ENCODE measurements around the gene DACH1. TPM values are rescaled to one million over a fixed set of nuclear protein-coding genes. Genes with fewer than 3 reads are reported as not detected.

Gene DACH1
- total and polyA plus RNA-seq, 2 donors: 2.5 to 2.7 TPM

- H3K9me3 ChIP-seq (ENCODE audit: control insufficient read depth in 2 of 2, insufficient read depth in 1 of 2, low read length in 1 of 2): peaks cover 0 to 3% of the 10 kb centered on the region in 2 donors
- no peak overlapping the region for H3K27ac ChIP-seq (ENCODE audit: low read depth in 1 of 2, low read length in 1 of 2)
- H3K4me1 ChIP-seq (ENCODE audit: control insufficient read depth in 2 of 2, insufficient read depth in 2 of 2, low read length in 2 of 2): peaks cover 5 to 14% of the 10 kb centered on the region in 2 donors
- peaks cover 4 to 24% of the 10 kb centered on the region in 2 donors for H3K27me3 ChIP-seq (ENCODE audit: control insufficient read depth in 2 of 2, insufficient read depth in 1 of 2, low read length in 1 of 2)
- no peak for DNase-seq (ENCODE audit: low read depth in 6 of 9, low spot score in 9 of 9)
- no peak overlapping the region for H3K4me3 ChIP-seq (ENCODE audit: low read length in 2 of 2)
- no peaks in the 10 kb centered on the region for H3K36me3 ChIP-seq (ENCODE audit: control insufficient read depth in 2 of 2, insufficient read depth in 2 of 2, low read length in 1 of 2)
- 58% methylated on average over 2 of the region's 2 CpGs for WGBS
Observed at GRCh38 chr13:71861769-71862458, 5.1 kb downstream of the DACH1 start.

GRCh38 chr13:71860547-71861138 lies 6.4 kb downstream of the DACH1 start:
- DNase-seq (ENCODE audit: low read depth in 6 of 9, low spot score in 9 of 9): no peak
- H3K4me1 ChIP-seq (ENCODE audit: control insufficient read depth in 2 of 2, insufficient read depth in 2 of 2, low read length in 2 of 2): peaks cover 4 to 14% of the 10 kb centered on the region in 2 donors
- no peak overlapping the region for H3K4me3 ChIP-seq (ENCODE audit: low read length in 2 of 2)
- H3K9me3 ChIP-seq (ENCODE audit: control insufficient read depth in 2 of 2, insufficient read depth in 1 of 2, low read length in 1 of 2): peaks cover 0 to 3% of the 10 kb centered on the region in 2 donors
- peaks cover 4 to 16% of the 10 kb centered on the region in 2 donors for H3K27me3 ChIP-seq (ENCODE audit: control insufficient read depth in 2 of 2, insufficient read depth in 1 of 2, low read length in 1 of 2)
- no peak overlapping the region for H3K27ac ChIP-seq (ENCODE audit: low read depth in 1 of 2, low read length in 1 of 2)
- no peaks in the 10 kb centered on the region for H3K36me3 ChIP-seq (ENCODE audit: control insufficient read depth in 2 of 2, insufficient read depth in 2 of 2, low read length in 1 of 2)
- 66% methylated on average over 3 of the region's 3 CpGs for WGBS

- no peak overlapping the region for H3K4me3 ChIP-seq (ENCODE audit: low read length in 2 of 2)
- DNase-seq (ENCODE audit: low read depth in 6 of 9, low spot score in 9 of 9): no peak
- H3K27ac ChIP-seq (ENCODE audit: low read depth in 1 of 2, low read length in 1 of 2): no peak overlapping the region
- no peaks in the 10 kb centered on the region for H3K36me3 ChIP-seq (ENCODE audit: control insufficient read depth in 2 of 2, insufficient read depth in 2 of 2, low read length in 1 of 2)
- no peaks in the 10 kb centered on the region for H3K27me3 ChIP-seq (ENCODE audit: control insufficient read depth in 2 of 2, insufficient read depth in 1 of 2, low read length in 1 of 2)
- H3K9me3 ChIP-seq (ENCODE audit: control insufficient read depth in 2 of 2, insufficient read depth in 1 of 2, low read length in 1 of 2): no peaks in the 10 kb centered on the region
- 89% methylated on average over 1 of the region's 1 CpG for WGBS
- H3K4me1 ChIP-seq (ENCODE audit: control insufficient read depth in 2 of 2, insufficient read depth in 2 of 2, low read length in 2 of 2): no peaks in the 10 kb centered on the region
Observed at GRCh38 chr13:71858647-71859046, 8.4 kb downstream of the DACH1 start.

- Histone ChIP-seq H3K9me3 (ENCODE audit: control insufficient read depth in 2 of 2, insufficient read depth in 1 of 2, low read length in 1 of 2) (no peaks in the 10 kb centered on the region), H3K36me3 (ENCODE audit: control insufficient read depth in 2 of 2, insufficient read depth in 2 of 2, low read length in 1 of 2) (no peaks in the 10 kb centered on the region), H3K4me1 (ENCODE audit: control insufficient read depth in 2 of 2, insufficient read depth in 2 of 2, low read length in 2 of 2) (no peaks in the 10 kb centered on the region), H3K27ac (ENCODE audit: low read depth in 1 of 2, low read length in 1 of 2) (no peak overlapping the region), H3K4me3 (ENCODE audit: low read length in 2 of 2) (no peak overlapping the region), H3K27me3 (ENCODE audit: control insufficient read depth in 2 of 2, insufficient read depth in 1 of 2, low read length in 1 of 2) (no peaks in the 10 kb centered on the region)
- 97% methylated on average over 4 of the region's 4 CpGs for WGBS
- no peak for DNase-seq (ENCODE audit: low read depth in 6 of 9, low spot score in 9 of 9)
Observed at GRCh38 chr13:71856548-71857043, 10.4 kb downstream of the DACH1 start.

- Histone ChIP-seq H3K4me3 (ENCODE audit: low read length in 2 of 2) (no peak overlapping the region), H3K9me3 (ENCODE audit: control insufficient read depth in 2 of 2, insufficient read depth in 1 of 2, low read length in 1 of 2) (no peaks in the 10 kb centered on the region), H3K27me3 (ENCODE audit: control insufficient read depth in 2 of 2, insufficient read depth in 1 of 2, low read length in 1 of 2) (no peaks in the 10 kb centered on the region), H3K36me3 (ENCODE audit: control insufficient read depth in 2 of 2, insufficient read depth in 2 of 2, low read length in 1 of 2) (no peaks in the 10 kb centered on the region), H3K27ac (ENCODE audit: low read depth in 1 of 2, low read length in 1 of 2) (no peak overlapping the region), H3K4me1 (ENCODE audit: control insufficient read depth in 2 of 2, insufficient read depth in 2 of 2, low read length in 2 of 2) (no peaks in the 10 kb centered on the region)
- no peak for DNase-seq (ENCODE audit: low read depth in 6 of 9, low spot score in 9 of 9)
- WGBS: 88% methylated on average over 1 of the region's 1 CpG
Observed at GRCh38 chr13:71854401-71854800, 12.6 kb downstream of the DACH1 start.

GRCh38 chr13:71853725-71854124 lies 13.3 kb downstream of the DACH1 start:
- Histone ChIP-seq H3K36me3 (ENCODE audit: control insufficient read depth in 2 of 2, insufficient read depth in 2 of 2, low read length in 1 of 2) (no peaks in the 10 kb centered on the region), H3K4me3 (ENCODE audit: low read length in 2 of 2) (no peak overlapping the region), H3K27me3 (ENCODE audit: control insufficient read depth in 2 of 2, insufficient read depth in 1 of 2, low read length in 1 of 2) (no peaks in the 10 kb centered on the region), H3K9me3 (ENCODE audit: control insufficient read depth in 2 of 2, insufficient read depth in 1 of 2, low read length in 1 of 2) (no peaks in the 10 kb centered on the region), H3K4me1 (ENCODE audit: control insufficient read depth in 2 of 2, insufficient read depth in 2 of 2, low read length in 2 of 2) (no peaks in the 10 kb centered on the region), H3K27ac (ENCODE audit: low read depth in 1 of 2, low read length in 1 of 2) (no peak overlapping the region)
- WGBS: 98% methylated on average over 3 of the region's 3 CpGs
- no peak for DNase-seq (ENCODE audit: low read depth in 6 of 9, low spot score in 9 of 9)

GRCh38 chr13:71852736-71853135 lies 14.3 kb downstream of the DACH1 start:
- H3K9me3 ChIP-seq (ENCODE audit: control insufficient read depth in 2 of 2, insufficient read depth in 1 of 2, low read length in 1 of 2): no peaks in the 10 kb centered on the region
- no peaks in the 10 kb centered on the region for H3K4me1 ChIP-seq (ENCODE audit: control insufficient read depth in 2 of 2, insufficient read depth in 2 of 2, low read length in 2 of 2)
- WGBS: 96% methylated on average over 2 of the region's 2 CpGs
- no peaks in the 10 kb centered on the region for H3K27me3 ChIP-seq (ENCODE audit: control insufficient read depth in 2 of 2, insufficient read depth in 1 of 2, low read length in 1 of 2)
- DNase-seq (ENCODE audit: low read depth in 6 of 9, low spot score in 9 of 9): no peak
- H3K27ac ChIP-seq (ENCODE audit: low read depth in 1 of 2, low read length in 1 of 2): no peak overlapping the region
- no peaks in the 10 kb centered on the region for H3K36me3 ChIP-seq (ENCODE audit: control insufficient read depth in 2 of 2, insufficient read depth in 2 of 2, low read length in 1 of 2)
- no peak overlapping the region for H3K4me3 ChIP-seq (ENCODE audit: low read length in 2 of 2)

- Histone ChIP-seq H3K4me1 (ENCODE audit: control insufficient read depth in 2 of 2, insufficient read depth in 2 of 2, low read length in 2 of 2) (no peaks in the 10 kb centered on the region), H3K9me3 (ENCODE audit: control insufficient read depth in 2 of 2, insufficient read depth in 1 of 2, low read length in 1 of 2) (no peaks in the 10 kb centered on the region), H3K36me3 (ENCODE audit: control insufficient read depth in 2 of 2, insufficient read depth in 2 of 2, low read length in 1 of 2) (no peaks in the 10 kb centered on the region), H3K27ac (ENCODE audit: low read depth in 1 of 2, low read length in 1 of 2) (no peak overlapping the region), H3K27me3 (ENCODE audit: control insufficient read depth in 2 of 2, insufficient read depth in 1 of 2, low read length in 1 of 2) (no peaks in the 10 kb centered on the region), H3K4me3 (ENCODE audit: low read length in 2 of 2) (no peak overlapping the region)
- no peak for DNase-seq (ENCODE audit: low read depth in 6 of 9, low spot score in 9 of 9)
- WGBS: 97% methylated on average over 9 of the region's 9 CpGs
Observed at GRCh38 chr13:71851498-71852409, 15.2 kb downstream of the DACH1 start.

- Histone ChIP-seq H3K27ac (ENCODE audit: low read depth in 1 of 2, low read length in 1 of 2) (no peak overlapping the region), H3K9me3 (ENCODE audit: control insufficient read depth in 2 of 2, insufficient read depth in 1 of 2, low read length in 1 of 2) (peaks cover 0 to 3% of the 10 kb centered on the region in 2 donors), H3K36me3 (ENCODE audit: control insufficient read depth in 2 of 2, insufficient read depth in 2 of 2, low read length in 1 of 2) (no peaks in the 10 kb centered on the region), H3K4me3 (ENCODE audit: low read length in 2 of 2) (no peak overlapping the region), H3K27me3 (ENCODE audit: control insufficient read depth in 2 of 2, insufficient read depth in 1 of 2, low read length in 1 of 2) (no peaks in the 10 kb centered on the region), H3K4me1 (ENCODE audit: control insufficient read depth in 2 of 2, insufficient read depth in 2 of 2, low read length in 2 of 2) (no peaks in the 10 kb centered on the region)
- DNase-seq (ENCODE audit: low read depth in 6 of 9, low spot score in 9 of 9): no peak
- 96% methylated on average over 3 of the region's 3 CpGs for WGBS
Observed at GRCh38 chr13:71842003-71842402, 25.0 kb downstream of the DACH1 start.

Measured in thymus (tissue), 11 donors.